H1 (cell line): Measurements from ENCODE around the gene CRX. TPM values are rescaled to one million over a fixed set of nuclear protein-coding genes. Genes with fewer than 3 reads are reported as not detected.

Experiments
- CTCF ChIA-PET: fragments of 300-600 bp; sonication (Branson Sonifier 250); formaldehyde crosslinking; loops from one replicate; lab custom pipeline; 2021; ENCODE audit not compliant: partially characterized antibody; lab: Charles Lee
- POLR2A ChIA-PET: fragments of 300-600 bp; sonication (Branson Sonifier 250); formaldehyde crosslinking; loops from one replicate; lab custom pipeline; 2021; ENCODE audit warnings: inconsistent platforms; ENCODE audit not compliant: partially characterized antibody; lab: Charles Lee
- DNase-seq, 2 experiments: peaks; one replicate each; pipeline versions ENCODE4 v3.0.0 to v3.0.0-alpha.2; 2010 to 2022; ENCODE audit warnings: low spot score in 2 of 2, low read depth in 1 of 2, mixed read lengths in 1 of 2
- FAIRE-seq: peaks from 2 replicates; lab custom pipeline; 2011; peaks lifted over from hg19 to GRCh38; lab: Jason Lieb, UNC
- H2AFZ ChIP-seq: 2 replicates; pipeline ENCODE4 v1.8.1; 2012; ENCODE audit warnings: low read length, inconsistent platforms
- H2AK5ac ChIP-seq: 2 replicates; pipeline ENCODE4 v1.6.1; 2013; ENCODE audit warnings: low read depth, low read length
- H2BK120ac ChIP-seq: replicated peaks from 2 replicates; pipeline ENCODE3; 2013; ENCODE audit warnings: low read depth, low read length, inconsistent platforms
- H2BK12ac ChIP-seq: 2 replicates; pipeline ENCODE4 v1.6.1; 2013; ENCODE audit warnings: low read depth, low read length
- H2BK15ac ChIP-seq: 2 replicates; pipeline ENCODE4 v1.6.1; 2013; ENCODE audit warnings: low read length
- H2BK20ac ChIP-seq: 2 replicates; pipeline ENCODE4 v1.6.1; 2013; ENCODE audit warnings: low read length
- H2BK5ac ChIP-seq: 2 replicates; pipeline ENCODE4 v1.6.1; 2013; ENCODE audit warnings: low read depth, low read length
- H3K14ac ChIP-seq: 2 replicates; pipeline ENCODE4 v1.6.1; 2013; ENCODE audit warnings: inconsistent platforms; ENCODE audit not compliant: insufficient read length
- H3K18ac ChIP-seq: 2 replicates; pipeline ENCODE4 v1.6.1; 2013; ENCODE audit warnings: low read length; ENCODE audit errors: extremely low read depth
- H3K23ac ChIP-seq: 2 replicates; pipeline ENCODE4 v1.6.1; 2013; ENCODE audit warnings: inconsistent platforms; ENCODE audit not compliant: insufficient read length
- H3K23me2 ChIP-seq: 2 replicates; pipeline ENCODE4 v1.6.1; 2013; ENCODE audit warnings: low read depth, low read length
- H3K27ac ChIP-seq: 2 replicates; pipeline ENCODE4 v1.6.1; 2011; ENCODE audit warnings: low read depth, low read length, inconsistent platforms
- H3K27me3 ChIP-seq, 4 experiments: replicated peaks in 1 of 4; 1 replicate in 1 of 4; 2 replicates in 3 of 4; pipeline versions ENCODE4 v1.6.1 to v1.8.1; 2011 to 2013; ENCODE audit warnings: low read length in 3 of 4, mild to moderate bottlenecking in 3 of 4, inconsistent platforms in 2 of 4, mixed read lengths in 2 of 4, moderate library complexity in 1 of 4; ENCODE audit not compliant: control insufficient read depth in 3 of 4, insufficient read depth in 3 of 4; ENCODE audit errors: extremely low read depth in 1 of 4
- H3K36me3 ChIP-seq, 4 experiments: 2 replicates each; pipeline versions ENCODE4 v1.6.1 to v1.8.1; 2011 to 2013; ENCODE audit warnings: mild to moderate bottlenecking in 4 of 4, low read length in 3 of 4, moderate library complexity in 2 of 4, control low read depth in 1 of 4, inconsistent platforms in 1 of 4; ENCODE audit not compliant: insufficient read depth in 4 of 4, control insufficient read depth in 2 of 4
- H3K4ac ChIP-seq: replicated peaks from 2 replicates; pipeline ENCODE3; 2013; ENCODE audit warnings: low read length, low read depth, mixed read lengths, inconsistent platforms; ENCODE audit not compliant: insufficient read length
- H3K4me1 ChIP-seq, 4 experiments: replicated peaks in 1 of 4; 1 replicate in 1 of 4; 2 replicates in 3 of 4; pipeline versions ENCODE4 v1.6.1 to v1.8.1; 2011 to 2013; ENCODE audit warnings: low read length in 3 of 4, inconsistent platforms in 2 of 4, mixed read lengths in 1 of 4; ENCODE audit not compliant: insufficient read depth in 4 of 4, control insufficient read depth in 3 of 4
- H3K4me2 ChIP-seq, 2 experiments: 2 replicates each; pipeline versions ENCODE4 v1.6.1 to v1.8.1; 2011 to 2013; ENCODE audit warnings: low read depth in 2 of 2, low read length in 2 of 2, control low read depth in 1 of 2, inconsistent platforms in 1 of 2, mild to moderate bottlenecking in 1 of 2; ENCODE audit not compliant: insufficient read depth in 1 of 2
- H3K4me3 ChIP-seq, 4 experiments: fragments of 200-600, 300-600 bp in 1 of 4; sonication (generic), shearing (Covaris generic), sonication (Bioruptor Twin) in 1 of 4; 2 replicates each; pipeline versions ENCODE4 v1.5.1 to v1.8.1; 2011 to 2016; ENCODE audit warnings: low read length in 4 of 4, low read depth in 3 of 4, control low read depth in 2 of 4, inconsistent platforms in 2 of 4, mild to moderate bottlenecking in 2 of 4, mixed read lengths in 1 of 4, moderate library complexity in 1 of 4; ENCODE audit not compliant: insufficient read depth in 2 of 4; ENCODE audit errors: extremely low read depth in 1 of 4
- H3K56ac ChIP-seq: replicated peaks from 2 replicates; pipeline ENCODE3; 2013; ENCODE audit warnings: low read depth, mild to moderate bottlenecking, mixed read lengths, low read length, inconsistent platforms; ENCODE audit not compliant: insufficient read length
- H3K79me1 ChIP-seq: 2 replicates; pipeline ENCODE4 v1.6.1; 2013; ENCODE audit warnings: low read depth, low read length, control low read depth
- H3K79me2 ChIP-seq, 2 experiments: 2 replicates each; pipeline versions ENCODE4 v1.6.1 to v1.8.1; 2012 to 2013; ENCODE audit warnings: low read length in 2 of 2, mild to moderate bottlenecking in 2 of 2, inconsistent platforms in 1 of 2; ENCODE audit not compliant: insufficient read depth in 2 of 2, control insufficient read depth in 1 of 2
- H3K9ac ChIP-seq, 4 experiments: replicated peaks in 1 of 4; 1 replicate in 1 of 4; 2 replicates in 3 of 4; pipeline versions ENCODE4 v1.6.1 to v1.8.1; 2011 to 2013; ENCODE audit warnings: low read depth in 3 of 4, low read length in 3 of 4, control low read depth in 2 of 4, mild to moderate bottlenecking in 2 of 4, moderate library complexity in 2 of 4, inconsistent platforms in 1 of 4; ENCODE audit errors: extremely low read depth in 1 of 4
- H3K9me3 ChIP-seq, 2 experiments: 2 replicates each; pipeline versions ENCODE4 v1.6.1 to v1.8.1; 2012 to 2013; ENCODE audit warnings: mild to moderate bottlenecking in 2 of 2, moderate library complexity in 2 of 2, control low read depth in 1 of 2, inconsistent platforms in 1 of 2, low read depth in 1 of 2, low read length in 1 of 2, mixed read lengths in 1 of 2; ENCODE audit not compliant: insufficient read depth in 2 of 2
- H4K20me1 ChIP-seq, 2 experiments: replicated peaks in 1 of 2; 2 replicates each; pipeline versions ENCODE3 to v1.8.1; 2011 to 2013; ENCODE audit warnings: inconsistent platforms in 2 of 2, low read length in 2 of 2, mild to moderate bottlenecking in 1 of 2; ENCODE audit not compliant: insufficient read depth in 2 of 2, control insufficient read depth in 1 of 2
- H4K5ac ChIP-seq: 2 replicates; pipeline ENCODE4 v1.6.1; 2013; ENCODE audit warnings: low read length, low read depth, mixed read lengths, inconsistent platforms; ENCODE audit not compliant: insufficient read length
- H4K8ac ChIP-seq: 2 replicates; pipeline ENCODE4 v1.8.0; 2013; ENCODE audit warnings: mild to moderate bottlenecking, moderate library complexity, low read length, inconsistent platforms; ENCODE audit not compliant: insufficient read depth; ENCODE audit errors: extremely low read depth
- H4K91ac ChIP-seq: replicated peaks from 2 replicates; pipeline ENCODE3; 2013; ENCODE audit warnings: low read length, mixed read lengths, inconsistent platforms; ENCODE audit not compliant: insufficient read length
- EGR1 ChIP-seq: IDR thresholded peaks from 2 replicates; pipeline ENCODE4 v1.6.1; 2011; ENCODE audit warnings: low read depth, low read length, borderline replicate concordance
- EP300 ChIP-seq, 2 experiments: IDR thresholded peaks; 1 replicate in 1 of 2; 2 replicates in 1 of 2; pipeline ENCODE4 v1.6.1; 2011 to 2012; ENCODE audit warnings: low read depth in 2 of 2, low read length in 2 of 2, mild to moderate bottlenecking in 2 of 2, borderline replicate concordance in 1 of 2, inconsistent platforms in 1 of 2, moderate library complexity in 1 of 2
- FOSL1 ChIP-seq: IDR thresholded peaks from 2 replicates; pipeline ENCODE4 v1.6.1; 2011; ENCODE audit warnings: mild to moderate bottlenecking, low read depth, low read length, moderate library complexity; ENCODE audit not compliant: insufficient read depth
- NRF1 ChIP-seq: IDR thresholded peaks from 2 replicates; pipeline ENCODE4 v1.6.1; 2011; ENCODE audit warnings: mild to moderate bottlenecking, low read depth, low read length, improper control_type of control experiment
- WGBS, 2 experiments: shearing (Covaris generic) in 1 of 2; methylation state at CpG; one replicate each; pipeline versions ENCODE4 v1.1.6 to v1.1.7; 2013 to 2015; ENCODE audit warnings: low lambda C conversion rate in 2 of 2, mixed read lengths in 2 of 2, inconsistent platforms in 1 of 2, low coverage in 1 of 2, missing lambda C conversion rate in 1 of 2; ENCODE audit not compliant: insufficient replicate concordance in 2 of 2, insufficient coverage in 1 of 2, insufficient read length in 1 of 2; ENCODE audit errors: extremely low coverage in 1 of 2, missing lambda C conversion rate in 1 of 2; 5-methylcytosine and 5-hydroxymethylcytosine counted together
- polyA plus RNA-seq, 7 experiments: library from polyadenylated mRNA; depleted of rRNA in 3 of 7; stranded (reverse) in 5 of 7; unstranded in 2 of 7; fragments of >200 nt in 5 of 7; fragments of 200-250 nt in 2 of 7; gene quantifications; 1 replicate in 5 of 7; 2 replicates in 1 of 7; 4 replicates in 1 of 7; pipeline versions ENCODE4 v1.2.1 to v1.2.3, GENCODE V29; 2011 to 2013; ENCODE audit warnings: missing spikeins in 2 of 7, mixed read lengths in 2 of 7
- total RNA-seq: library from RNA; stranded (reverse); fragmentation: NEBNext Ultra II Directional; extraction: Animal tissue kit (Norgen Biotek cat#: 25700); gene quantifications from 2 replicates; pipeline ENCODE4 v1.2.1, GENCODE V29; 2021
- TF ChIP-seq, protein P1 (sequence below): IDR thresholded peaks from 2 replicates; pipeline ENCODE4 v1.6.1; 2012; ENCODE audit warnings: low read length, inconsistent platforms

Gene CRX
- total and polyA plus RNA-seq, 2 of the 8 experiments (the other 6 are each of a cell fraction or from before 2014, with no cell fraction given), result 0.08 TPM; not detected in 1

DNA sequence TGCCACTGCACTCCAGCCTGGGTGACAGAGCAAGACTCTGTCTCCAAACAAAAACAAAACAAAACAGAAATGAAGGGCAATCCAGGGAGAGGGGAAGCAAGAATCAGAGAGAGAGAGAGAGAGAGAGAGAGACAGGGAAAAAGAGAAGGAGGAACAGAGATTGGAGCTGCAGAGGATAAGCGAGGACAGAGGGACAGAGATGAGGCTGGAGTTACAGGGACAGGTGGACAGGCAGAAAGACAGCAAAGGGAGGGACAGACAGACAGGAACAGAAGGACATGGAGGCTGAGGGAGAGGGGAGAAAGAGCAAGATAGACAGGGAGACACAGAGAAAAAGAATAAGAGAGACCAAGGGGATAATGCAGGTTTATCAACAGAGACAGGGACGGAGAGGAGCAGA lies 1.3 kb upstream of the CRX start:
- H3K27me3 ChIP-seq, result no peaks in the 10 kb centered on the region
- no peaks in the 10 kb centered on the region; a peak in 1 of 4 replicates for H3K79me2 ChIP-seq
- H3K27ac ChIP-seq, result no peak overlapping the region
- CTCF ChIA-PET, result interaction anchor here (0.7 to 2.0 kb wide), 7 partner anchors 13 to 77 kb away, joined by 3 to 9 read pairs (median 4); no protein-coding TSS in a partner anchor
- H3K9me3 ChIP-seq, result no peaks in the 10 kb centered on the region
- H4K91ac ChIP-seq, result peak overlapping the region; percentile 31
- H4K20me1 ChIP-seq, result no peaks in the 10 kb centered on the region
- 85% methylated on average over 2 of the region's 2 CpGs; no CpG with 5 or more reads in 1 of the 2 experiments for WGBS, 2 experiments
- no peaks in the 10 kb centered on the region for H3K79me1 ChIP-seq
- peak overlapping the region; percentile 83; the same call in 1 of the 2 replicates for H3K18ac ChIP-seq
- H3K4me3 ChIP-seq, result no peak overlapping the region
- peaks cover 0 to 19% (median 11%) of the 10 kb centered on the region in 4 experiments; a peak in 6 of 7 replicates for H3K4me1 ChIP-seq
- no peak overlapping the region for H4K8ac ChIP-seq
- DNase-seq (no peak), FAIRE-seq (no peak)
- H2BK12ac ChIP-seq, result peak overlapping the region; percentile 90; the same call in 1 of the 2 replicates
- H2BK15ac ChIP-seq, result peak overlapping the region; percentile 99; the same call in 1 of the 2 replicates
- H3K4me2 ChIP-seq, result peak overlapping the region in 1 of 2 experiments; percentile 48; a peak in 1 of 4 replicates
- H2BK120ac ChIP-seq, result no peak overlapping the region
- H4K5ac ChIP-seq, result no peak overlapping the region
- 0 out of 2 replicates have a peak overlapping the region, but pooled peaks have one; percentile 53 for H2AK5ac ChIP-seq
- H3K56ac ChIP-seq, result no peak overlapping the region
- peaks cover 4% of the 10 kb centered on the region; the same call in 1 of the 2 replicates for H3K23me2 ChIP-seq
- 0 out of 2 replicates have a peak overlapping the region, but pooled peaks have one; percentile 70 for H2AFZ ChIP-seq
- peak overlapping the region; percentile 99 for H2BK20ac ChIP-seq
- TF ChIP-seq NRF1 (no peak), EGR1 (no peak), EP300 (IDR thresholded peaks at IDR 0.05; ENCODE audit: borderline replicate concordance in 1 of 2, low read depth in 2 of 2, low read length in 2 of 2) (no peak), FOSL1 (no peak)
- TF ChIP-seq, protein P1, sequence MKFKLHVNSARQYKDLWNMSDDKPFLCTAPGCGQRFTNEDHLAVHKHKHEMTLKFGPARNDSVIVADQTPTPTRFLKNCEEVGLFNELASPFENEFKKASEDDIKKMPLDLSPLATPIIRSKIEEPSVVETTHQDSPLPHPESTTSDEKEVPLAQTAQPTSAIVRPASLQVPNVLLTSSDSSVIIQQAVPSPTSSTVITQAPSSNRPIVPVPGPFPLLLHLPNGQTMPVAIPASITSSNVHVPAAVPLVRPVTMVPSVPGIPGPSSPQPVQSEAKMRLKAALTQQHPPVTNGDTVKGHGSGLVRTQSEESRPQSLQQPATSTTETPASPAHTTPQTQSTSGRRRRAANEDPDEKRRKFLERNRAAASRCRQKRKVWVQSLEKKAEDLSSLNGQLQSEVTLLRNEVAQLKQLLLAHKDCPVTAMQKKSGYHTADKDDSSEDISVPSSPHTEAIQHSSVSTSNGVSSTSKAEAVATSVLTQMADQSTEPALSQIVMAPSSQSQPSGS, result no peak
- H3K4ac ChIP-seq, result no peak overlapping the region
- H3K9ac ChIP-seq, result 0 out of 7 replicates have a peak overlapping the region, but pooled peaks of 1 of the 4 experiments have one; percentile 40
- POLR2A ChIA-PET, result interaction anchor here (0.6 to 1.3 kb wide), 3 partner anchors 8 to 29 kb away, joined by 3 to 11 read pairs (median 6); no protein-coding TSS in a partner anchor
- no peak overlapping the region; the same call in 1 of the 2 replicates for H2BK5ac ChIP-seq
- H3K14ac ChIP-seq, result no peak overlapping the region
- no peaks in the 10 kb centered on the region for H3K36me3 ChIP-seq
- H3K23ac ChIP-seq, result no peak overlapping the region
